Tibial artery (tissue), 4 donors: ENCODE results near the gene RAB14.

ENCODE experiments used
- DNase-seq, 2 donors: peaks; one replicate each; pipeline ENCODE4 v3.0.0-alpha.2; 2019
- H3K27ac ChIP-seq, 2 donors: fragments of 200-600 bp; sonication (generic) in 1 of 2; 1 replicate in 1 of 2; 2 replicates in 1 of 2; pipeline ENCODE4 v1.5.1; 2018 to 2019; ENCODE audit warnings: mild to moderate bottlenecking in 1 of 2
- H3K27me3 ChIP-seq, 2 donors: fragments of 200-600 bp; sonication (generic) in 1 of 2; one replicate each; pipeline versions ENCODE4 v1.5.1 to v1.6.0; 2016 to 2019
- H3K36me3 ChIP-seq, 3 donors: fragments of 200-600 bp; sonication (generic) in 2 of 3; one replicate each; pipeline ENCODE4 v1.5.1; 2016 to 2019; ENCODE audit warnings: mild to moderate bottlenecking in 2 of 3
- H3K4me1 ChIP-seq, 4 donors: fragments of 200-600 bp; sonication (generic) in 2 of 4; 1 replicate in 3 of 4; 2 replicates in 1 of 4; pipeline ENCODE4 v1.5.1; 2016 to 2019
- H3K4me3 ChIP-seq, 2 donors: fragments of 200-600 bp; sonication (generic) in 1 of 2; 1 replicate in 1 of 2; 2 replicates in 1 of 2; pipeline ENCODE4 v1.5.1; 2018 to 2019; ENCODE audit warnings: mild to moderate bottlenecking in 2 of 2
- H3K9me3 ChIP-seq, 3 donors: fragments of 200-600 bp; sonication (generic) in 1 of 3; one replicate each; pipeline ENCODE4 v1.5.1; 2016 to 2019
- CTCF ChIP-seq, 2 experiments: fragments of 200-600 bp in 1 of 2; fragments of 450-650 bp in 1 of 2; IDR thresholded peaks; one replicate each; pipeline ENCODE4 v1.5.1; 2017 to 2019; ENCODE audit warnings: antibody characterized with exemption in 2 of 2, mild to moderate bottlenecking in 1 of 2, moderate library complexity in 1 of 2
- intact Hi-C: fragments of 100-400 bp; cut with DNase I; formaldehyde crosslinking; loops from one replicate; pipeline ENCODE4 v1.15.0; 2023; ENCODE audit warnings: low total_unique reads

RAB14 gene

GRCh38 chr9:121191235-121191634 is 10.4 kb downstream of the RAB14 start:
- H3K4me3 ChIP-seq = no peak overlapping the region
- peaks cover 0 to 95% (median 30%) of the 10 kb centered on the region in 4 donors for H3K4me1 ChIP-seq
- no peaks in the 10 kb centered on the region for H3K9me3 ChIP-seq
- peaks cover 0 to 2% (median 0%) of the 10 kb centered on the region in 3 donors for H3K36me3 ChIP-seq
- H3K27ac ChIP-seq = no peak overlapping the region
- intact Hi-C loops = no loop called here
- DNase-seq = no peak
- TF ChIP-seq CTCF (IDR thresholded peaks at IDR 0.05) = no peak
- no peaks in the 10 kb centered on the region for H3K27me3 ChIP-seq

- intact Hi-C loops = no loop called here
- no peak overlapping the region for H3K27ac ChIP-seq
- DNase-seq = no peak
- no peak for TF ChIP-seq CTCF (IDR thresholded peaks at IDR 0.05)
- H3K27me3 ChIP-seq = no peaks in the 10 kb centered on the region
- no peaks in the 10 kb centered on the region for H3K9me3 ChIP-seq
- peaks cover 0 to 9% (median 0%) of the 10 kb centered on the region in 3 donors for H3K36me3 ChIP-seq
- no peak overlapping the region for H3K4me3 ChIP-seq
- peaks cover 0 to 92% (median 22%) of the 10 kb centered on the region in 4 donors for H3K4me1 ChIP-seq
These were observed 12.0 kb downstream of the RAB14 start for GRCh38 chr9:121189660-121190059.

- H3K36me3 ChIP-seq = peaks cover 0 to 9% (median 0%) of the 10 kb centered on the region in 3 donors
- H3K27ac ChIP-seq = no peak overlapping the region
- H3K4me1 ChIP-seq = peaks cover 0 to 92% (median 24%) of the 10 kb centered on the region in 4 donors
- no peak for TF ChIP-seq CTCF (IDR thresholded peaks at IDR 0.05)
- H3K9me3 ChIP-seq = no peaks in the 10 kb centered on the region
- no peaks in the 10 kb centered on the region for H3K27me3 ChIP-seq
- H3K4me3 ChIP-seq = no peak overlapping the region
- no peak for DNase-seq
- intact Hi-C loops = no loop called here
These were observed 12.7 kb downstream of the RAB14 start for GRCh38 chr9:121189006-121189405.

GRCh38 chr9:121187636-121188305 is 13.9 kb downstream of the RAB14 start:
- H3K4me1 ChIP-seq = peaks cover 0 to 92% (median 30%) of the 10 kb centered on the region in 4 donors
- intact Hi-C loops = no loop called here
- H3K9me3 ChIP-seq = no peaks in the 10 kb centered on the region
- no peak for TF ChIP-seq CTCF (IDR thresholded peaks at IDR 0.05)
- H3K27ac ChIP-seq = no peak overlapping the region
- no peak for DNase-seq
- H3K4me3 ChIP-seq = no peak overlapping the region
- H3K36me3 ChIP-seq = peaks cover 0 to 9% (median 0%) of the 10 kb centered on the region in 3 donors
- H3K27me3 ChIP-seq = no peaks in the 10 kb centered on the region

GRCh38 chr9:121185774-121186403 is 15.8 kb downstream of the RAB14 start:
- DNase-seq = no peak
- H3K36me3 ChIP-seq = peaks cover 14 to 26% (median 15%) of the 10 kb centered on the region in 3 donors
- H3K27me3 ChIP-seq = no peaks in the 10 kb centered on the region
- intact Hi-C loops = no loop called here
- H3K27ac ChIP-seq = no peak overlapping the region
- no peak overlapping the region for H3K4me3 ChIP-seq
- TF ChIP-seq CTCF (IDR thresholded peaks at IDR 0.05) = no peak
- peaks cover 0 to 80% (median 26%) of the 10 kb centered on the region in 4 donors for H3K4me1 ChIP-seq
- H3K9me3 ChIP-seq = no peaks in the 10 kb centered on the region
